Islet of Langerhans (tissue), 1 donor: Measurements from ENCODE around the gene AIF1.
A peak's percentile ranks its signal among the peaks of the same experiment; 100 is the strongest.

Experiments used
- FAIRE-seq: peaks from one replicate; lab custom pipeline; 2011; peaks lifted over from hg19 to GRCh38; lab: Jason Lieb, UNC

The AIF1 gene

DNA sequence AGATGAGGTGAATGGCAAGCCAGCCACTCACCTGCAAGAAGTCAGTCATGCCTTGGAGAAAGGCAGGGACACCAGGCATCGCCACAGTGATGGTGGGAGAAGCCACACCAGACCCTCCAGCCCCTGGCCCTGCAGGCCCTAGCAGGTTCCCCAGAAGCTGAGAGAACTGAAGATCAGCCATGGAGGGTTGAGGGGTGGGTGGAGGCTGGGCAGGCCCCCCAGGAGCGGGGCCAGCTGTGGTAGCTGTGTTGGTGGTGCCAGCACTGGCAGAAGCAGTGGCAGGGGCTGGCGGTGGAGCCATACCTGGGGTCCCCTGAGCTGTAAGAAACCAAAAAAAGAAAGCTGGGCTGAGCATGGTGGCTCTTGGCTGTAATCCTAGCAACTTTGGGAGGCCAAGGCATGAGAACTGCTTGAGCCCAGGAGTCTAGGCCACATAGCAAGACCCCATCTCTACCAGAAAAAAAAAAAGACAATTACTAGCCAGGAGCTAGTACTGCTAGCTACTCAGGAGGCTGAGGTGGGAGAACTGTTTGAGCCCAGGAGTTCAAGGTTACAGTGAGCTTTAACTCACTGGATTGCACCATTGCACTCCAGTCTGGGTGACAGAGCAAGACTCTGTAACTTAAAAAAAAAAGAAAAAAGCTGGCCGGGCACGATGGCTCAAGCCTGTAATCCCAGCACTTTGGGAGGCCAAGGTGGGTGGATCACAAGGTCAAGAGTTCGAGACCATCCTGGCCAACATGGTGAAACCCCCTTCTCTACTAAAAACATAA is 27.9 kb downstream of the AIF1 start:
- no peak for FAIRE-seq

DNA sequence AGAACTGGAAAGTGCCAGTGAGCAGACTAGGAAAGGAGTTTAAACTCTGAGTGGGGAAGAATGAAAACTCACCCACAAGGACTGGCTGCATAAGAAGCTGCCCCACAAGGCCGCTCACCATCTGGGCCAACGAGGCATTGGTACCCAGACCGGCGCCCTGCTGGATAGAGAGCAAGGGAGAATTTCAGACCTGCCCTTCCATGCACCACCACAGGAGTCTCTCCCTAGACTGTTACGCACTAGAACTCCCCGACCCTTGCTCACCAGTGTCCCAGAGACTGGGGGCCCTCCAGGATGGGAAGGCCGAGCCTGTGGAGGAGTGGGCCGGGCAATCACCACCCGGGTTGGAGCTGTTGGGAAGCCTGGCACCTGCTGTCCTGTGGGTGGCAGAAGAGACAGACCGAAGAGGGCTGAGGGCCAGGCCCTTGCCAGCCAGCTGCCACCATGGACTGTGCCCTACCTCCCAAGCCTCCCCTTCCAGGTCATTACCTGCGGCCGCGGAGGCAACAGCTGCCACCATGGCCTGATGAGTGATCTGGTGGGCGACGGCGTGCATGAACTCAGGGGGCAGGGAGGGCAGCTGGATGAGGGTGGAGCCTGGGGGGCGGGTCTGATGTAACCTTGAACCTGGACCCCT is 28.9 kb downstream of the AIF1 start:
- FAIRE-seq, result no peak

DNA sequence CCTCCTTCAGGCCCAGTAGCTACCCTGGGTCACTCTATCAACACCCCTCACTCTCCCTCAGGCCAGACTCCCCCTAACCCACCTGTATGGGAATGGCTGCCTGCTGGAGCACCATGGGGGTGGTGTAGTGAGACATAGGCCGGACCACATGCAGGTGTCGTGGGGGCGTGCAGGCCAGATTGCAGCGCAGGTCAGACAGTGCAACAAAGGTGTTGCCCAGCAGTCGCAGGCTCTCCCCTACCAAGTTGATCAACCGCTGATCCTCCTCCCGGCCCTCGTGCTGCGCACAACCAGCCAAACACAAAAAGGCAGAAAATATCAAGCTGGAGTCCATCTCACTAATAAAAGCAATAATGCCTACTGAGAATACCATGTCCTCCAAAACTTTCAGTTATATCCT is 30.3 kb downstream of the AIF1 start:
- FAIRE-seq, result no peak

DNA sequence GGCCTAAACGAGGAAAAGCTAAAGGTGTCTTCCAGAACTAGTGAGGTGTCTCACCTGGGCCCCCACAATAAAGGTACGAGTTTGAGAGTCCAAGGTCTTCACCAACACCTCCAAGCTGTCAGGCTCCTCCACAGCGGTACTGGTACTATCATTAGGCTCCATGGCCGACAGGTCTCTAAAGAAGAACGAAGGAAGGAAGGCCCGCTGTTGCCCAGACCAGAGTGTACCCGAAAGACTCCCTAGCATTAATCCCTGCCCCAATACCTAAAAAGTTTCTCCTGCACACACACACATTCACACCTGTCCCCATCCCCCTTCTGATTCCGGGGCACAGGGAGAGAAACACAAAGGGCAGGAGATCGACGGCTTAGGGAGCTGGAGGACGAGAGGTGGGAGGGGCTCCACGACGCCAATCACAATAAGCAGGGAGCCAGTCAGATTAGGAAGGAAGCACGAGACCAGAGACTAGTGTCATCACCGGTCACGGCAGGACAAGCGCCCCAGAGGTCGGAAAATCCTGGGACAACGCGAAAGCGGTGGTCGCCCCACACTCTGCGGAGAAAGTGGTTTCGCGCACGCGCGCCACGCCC is 36.7 kb downstream of the AIF1 start:
- FAIRE-seq, result no peak

DNA sequence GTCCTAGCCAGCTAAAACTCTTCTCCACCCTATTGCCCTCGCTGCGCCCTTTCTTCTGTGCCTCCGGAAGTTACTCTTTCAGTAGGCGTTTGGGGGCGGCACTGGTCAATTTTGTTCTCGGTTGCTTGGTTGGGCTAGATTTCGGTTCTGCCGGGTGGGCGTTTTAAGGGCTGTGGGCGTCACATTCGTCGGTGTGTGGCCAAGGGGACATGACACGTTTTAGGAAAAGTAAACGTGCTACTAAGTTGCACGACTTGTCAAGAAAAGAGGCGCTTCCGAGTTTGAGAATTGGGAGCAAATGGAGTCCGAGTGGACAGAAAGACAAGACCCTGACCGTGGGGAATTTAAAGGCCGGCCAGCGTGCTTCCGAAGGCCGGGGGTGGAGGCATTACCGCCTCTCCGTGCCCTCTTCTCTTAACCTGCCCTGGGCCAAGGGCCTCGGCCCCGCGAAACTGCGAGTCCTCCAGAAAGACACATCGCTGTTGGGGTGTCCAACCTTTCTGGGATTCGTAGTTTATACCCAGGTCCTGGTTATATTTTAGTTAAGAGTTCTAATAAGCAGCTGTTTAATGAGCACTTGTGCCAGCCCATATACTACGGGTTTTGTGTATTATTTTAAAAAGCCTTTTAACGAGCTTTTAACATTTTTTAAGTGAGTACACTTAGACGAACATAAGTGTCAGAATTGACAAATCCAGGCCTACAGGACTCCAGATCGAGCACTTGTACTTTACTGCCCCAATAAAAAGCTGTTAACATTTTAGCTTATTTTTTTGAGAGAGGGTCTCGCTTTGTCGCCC is 38.1 kb downstream of the AIF1 start:
- peak; percentile 88 for FAIRE-seq

DNA sequence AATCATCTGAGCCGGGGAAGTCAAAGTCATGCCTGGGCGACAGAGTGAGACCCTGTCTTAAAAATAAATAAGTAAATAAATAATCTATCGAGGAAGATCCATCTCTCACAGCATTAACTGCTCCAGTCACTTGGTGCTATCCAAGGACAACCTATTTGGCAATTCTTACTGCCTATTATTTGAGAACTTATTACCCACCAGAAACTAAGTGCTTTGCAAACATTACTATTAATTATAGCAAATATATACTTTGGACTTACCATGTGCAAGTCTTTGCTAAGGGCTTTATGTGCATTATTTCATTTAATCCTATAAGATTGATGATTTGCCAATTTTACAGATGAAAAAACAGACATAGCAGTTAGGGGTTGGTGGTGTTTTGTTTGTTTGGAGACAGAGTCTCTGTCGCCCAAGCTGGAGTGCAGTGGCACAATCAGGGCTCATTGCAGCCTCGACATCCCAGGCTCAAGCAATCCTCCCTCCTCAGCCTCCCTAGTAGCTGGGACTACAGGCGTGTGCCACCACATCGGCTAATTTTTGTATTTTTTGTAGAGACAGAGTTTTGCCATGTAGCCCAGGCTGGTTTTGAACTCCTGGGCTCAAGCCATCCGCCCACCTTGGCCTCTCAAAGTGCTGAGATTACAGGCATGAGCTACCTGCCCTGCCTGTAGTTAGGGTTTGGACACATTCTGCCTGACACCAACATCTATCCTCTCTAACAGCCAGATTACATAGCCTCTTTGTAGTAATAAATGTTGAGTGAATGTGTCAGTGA is 39.7 kb downstream of the AIF1 start:
- no peak for FAIRE-seq

DNA sequence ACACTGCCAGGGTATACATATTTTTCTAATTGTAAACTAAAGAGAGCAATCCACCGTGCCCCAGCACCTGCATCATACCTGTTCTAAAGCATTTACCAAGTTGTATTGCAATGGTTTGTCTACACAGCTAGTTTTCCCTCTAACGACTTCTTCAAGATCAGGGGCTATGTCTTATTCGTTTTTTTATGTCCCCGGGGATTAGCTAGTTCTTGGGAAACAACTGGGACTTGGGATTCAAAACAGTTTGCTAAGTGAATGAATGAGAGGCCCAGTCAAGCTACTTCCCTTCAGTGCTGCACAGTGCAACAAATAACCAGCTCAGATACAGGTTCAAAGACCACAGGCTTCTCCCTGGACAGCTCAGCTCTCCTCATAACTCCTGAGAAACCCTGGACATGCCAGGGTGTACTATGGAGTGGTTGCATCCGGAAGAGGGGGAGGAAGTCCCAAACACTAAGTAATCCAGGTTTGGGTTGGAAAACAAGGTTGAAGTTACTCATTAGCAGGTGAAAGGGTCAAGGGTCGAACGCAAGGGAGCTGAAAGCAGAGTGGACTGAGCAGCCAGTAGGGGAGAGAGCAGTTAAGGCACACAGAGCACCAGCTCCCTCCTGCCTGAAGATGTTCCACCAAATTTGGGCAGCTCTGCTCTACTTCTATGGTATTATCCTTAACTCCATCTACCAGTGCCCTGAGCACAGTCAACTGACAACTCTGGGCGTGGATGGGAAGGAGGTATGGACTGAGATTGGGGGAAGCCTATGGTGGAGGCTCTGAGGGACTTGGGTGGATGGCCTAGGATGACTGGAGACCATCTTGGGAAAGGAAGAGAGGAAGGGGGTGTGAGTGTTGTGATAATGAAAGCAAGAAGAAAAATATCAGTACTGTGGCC is 40.6 kb downstream of the AIF1 start, which contains the start of gene APOM:
TSS of gene APOM (plus strand) at position 546 of the 889 bp plus-strand sequence. CDS start at position 619, 73 bp downstream.
- no peak for FAIRE-seq

DNA sequence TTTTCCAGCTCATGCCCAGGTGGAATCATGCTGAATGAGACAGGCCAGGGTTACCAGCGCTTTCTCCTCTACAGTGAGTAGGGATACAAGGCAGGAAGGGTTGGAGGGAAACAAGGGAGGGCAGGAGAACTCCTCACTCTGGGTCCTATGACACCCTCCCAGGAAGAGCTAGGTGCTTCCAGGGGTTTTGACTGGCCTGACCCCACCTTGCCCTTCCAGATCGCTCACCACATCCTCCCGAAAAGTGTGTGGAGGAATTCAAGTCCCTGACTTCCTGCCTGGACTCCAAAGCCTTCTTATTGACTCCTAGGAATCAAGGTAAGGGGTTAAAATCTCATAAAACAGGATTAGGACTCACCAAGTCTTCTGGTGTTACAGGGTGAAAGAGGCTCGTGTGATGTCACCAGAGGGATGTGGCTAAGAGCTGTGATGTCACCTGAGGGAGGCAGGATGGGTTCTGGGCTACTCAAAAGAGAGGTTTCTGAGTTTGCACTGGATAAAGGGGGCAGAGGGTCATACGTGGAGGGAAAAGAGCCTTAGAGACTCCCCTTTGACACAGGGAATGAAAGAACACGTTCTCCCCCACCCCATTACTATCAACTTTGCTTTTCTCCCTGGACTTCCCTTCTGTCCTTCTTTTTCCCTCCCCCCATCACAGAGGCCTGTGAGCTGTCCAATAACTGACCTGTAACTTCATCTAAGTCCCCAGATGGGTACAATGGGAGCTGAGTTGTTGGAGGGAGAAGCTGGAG is 42.5 kb downstream of the AIF1 start:
- no peak for FAIRE-seq

DNA sequence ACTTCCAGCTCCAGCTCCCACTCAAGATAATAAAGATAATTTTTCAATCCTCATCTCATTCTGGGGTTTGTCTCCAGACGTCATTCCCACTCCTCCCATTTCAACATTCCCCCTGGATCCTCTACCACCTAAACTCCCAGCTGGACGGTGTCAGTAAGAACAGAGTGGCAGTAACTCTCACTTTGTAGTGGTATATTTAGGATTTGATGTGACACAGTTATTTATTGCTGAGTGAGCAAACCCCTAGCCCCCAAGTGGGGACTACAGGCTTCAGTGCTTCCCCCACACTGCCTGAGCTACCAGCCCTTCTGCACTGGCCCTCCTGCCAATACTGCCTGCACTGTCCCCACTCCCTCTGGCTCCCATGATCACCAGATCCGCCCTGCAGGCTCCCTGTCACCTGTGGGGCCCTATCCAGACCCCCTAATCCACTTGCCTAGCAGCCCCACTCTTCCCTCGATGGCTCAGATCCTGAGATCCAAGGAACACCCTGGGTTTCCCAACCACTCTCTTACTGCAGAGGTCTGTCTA is 43.2 kb downstream of the AIF1 start:
- FAIRE-seq, result no peak

DNA sequence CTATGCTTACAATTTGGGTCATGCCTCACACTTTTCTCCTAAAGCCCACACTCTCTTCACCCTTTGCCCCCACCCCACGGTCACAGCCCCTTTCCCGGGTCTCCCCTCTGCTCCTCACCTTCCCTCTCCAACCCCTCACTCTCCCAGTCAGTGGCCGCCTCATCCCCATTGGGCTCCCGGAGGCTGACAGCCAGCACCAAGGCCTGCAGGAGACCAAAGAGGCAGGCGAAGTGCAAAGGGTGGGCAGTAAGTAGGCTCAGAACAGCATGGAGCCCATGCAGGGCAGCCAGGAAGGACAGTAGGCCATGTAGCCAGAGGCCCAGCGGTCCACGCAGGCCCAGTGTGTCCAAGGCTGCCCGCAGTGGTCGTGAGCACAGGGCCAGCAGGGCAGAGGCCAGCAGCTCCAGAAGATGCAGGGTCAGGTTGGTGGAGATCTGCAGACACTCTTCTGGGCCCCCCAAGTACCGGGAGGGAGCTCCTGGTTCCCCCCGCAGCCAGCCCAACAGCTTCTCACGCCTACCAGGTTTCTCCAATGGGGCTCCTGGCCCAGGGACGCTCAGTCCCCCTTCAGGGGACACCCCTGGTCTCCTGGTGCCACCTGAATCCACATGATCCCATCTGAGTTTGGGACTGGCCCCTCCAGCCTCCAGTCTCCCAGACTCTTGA is 44.1 kb downstream of the AIF1 start:
- FAIRE-seq, result no peak

DNA sequence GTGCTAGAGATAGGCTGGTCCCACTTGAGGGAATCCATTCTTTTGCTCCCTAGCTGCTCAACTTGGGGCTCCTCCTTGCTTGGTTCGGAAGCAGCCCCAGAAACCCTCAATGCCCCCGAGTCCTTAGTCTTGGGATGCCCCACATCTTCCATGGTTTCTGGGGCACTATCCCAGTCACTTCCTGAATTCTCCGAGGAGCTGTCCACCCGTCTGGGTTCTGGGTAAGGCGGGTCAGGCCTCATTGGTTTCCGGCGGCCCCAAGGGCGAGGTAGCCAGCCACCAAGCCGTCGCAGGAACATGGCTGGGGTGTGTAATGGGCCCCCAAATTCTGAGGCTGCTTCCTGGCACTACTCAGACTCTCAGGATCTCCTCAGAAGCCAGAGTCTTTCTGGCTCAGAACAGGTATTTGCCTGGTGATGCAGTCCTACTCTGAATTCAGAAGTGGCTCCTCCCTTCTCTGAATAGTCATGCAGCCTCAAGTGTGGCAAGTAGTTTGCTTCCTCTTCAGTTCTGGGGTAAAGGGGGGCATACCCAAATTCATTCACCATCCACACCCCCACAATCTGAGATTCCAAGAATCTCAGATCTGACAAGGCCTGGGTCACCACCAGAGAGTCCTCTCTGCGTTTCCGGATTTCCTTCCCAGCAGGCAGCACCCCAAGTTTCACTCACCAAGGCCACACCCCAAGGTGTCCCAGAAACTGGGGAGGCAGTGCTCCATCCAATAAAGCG is 44.8 kb downstream of the AIF1 start:
- no peak for FAIRE-seq

DNA sequence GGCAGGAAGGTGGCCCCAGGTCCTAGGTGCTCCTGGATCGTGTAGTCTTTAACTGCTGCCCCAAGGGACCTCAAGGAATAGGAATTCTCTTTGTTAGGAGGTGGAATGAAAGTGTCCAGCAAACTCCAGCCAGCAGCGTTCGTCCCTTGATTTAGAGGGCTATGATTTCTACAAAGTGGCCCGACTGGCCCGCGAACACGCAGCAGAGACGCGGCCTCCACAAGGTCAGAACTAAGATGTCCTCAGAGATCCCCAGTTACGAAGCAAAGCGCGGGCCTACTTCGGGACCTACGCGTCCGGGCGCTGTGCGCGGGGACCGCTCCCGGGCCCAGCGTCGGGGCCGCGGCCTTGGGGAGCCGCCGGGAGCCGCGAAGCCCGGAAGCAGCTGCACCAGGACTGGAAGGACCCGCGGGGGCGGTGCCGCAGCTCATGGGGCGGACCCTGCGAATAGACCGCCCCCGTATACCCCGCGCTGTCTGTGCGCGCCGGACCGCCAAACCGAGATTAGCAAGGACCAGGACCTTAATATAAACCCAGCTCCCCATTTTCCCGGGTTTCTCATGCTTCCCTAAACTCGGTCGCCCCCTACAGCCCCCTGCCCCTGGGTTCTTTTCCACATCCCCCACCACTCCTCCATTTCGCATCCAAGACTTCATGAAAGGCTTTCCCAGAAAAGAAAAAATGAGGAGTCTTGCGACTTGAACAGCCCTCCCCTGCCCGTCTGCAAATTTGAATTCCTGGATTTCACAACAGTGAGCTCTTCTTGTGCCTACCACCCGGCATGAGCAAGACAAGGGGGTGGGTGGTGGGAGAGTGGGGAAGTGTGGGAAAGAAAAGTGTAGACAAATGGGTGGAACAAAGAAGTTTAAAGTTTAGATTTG is 45.6 kb downstream of the AIF1 start, which contains the start of gene C6orf47:
TSS of gene C6orf47 (minus strand) at position 398 of the 881 bp plus-strand sequence. CDS start 831 bp downstream, outside the sequence.
- FAIRE-seq, result no peak

DNA sequence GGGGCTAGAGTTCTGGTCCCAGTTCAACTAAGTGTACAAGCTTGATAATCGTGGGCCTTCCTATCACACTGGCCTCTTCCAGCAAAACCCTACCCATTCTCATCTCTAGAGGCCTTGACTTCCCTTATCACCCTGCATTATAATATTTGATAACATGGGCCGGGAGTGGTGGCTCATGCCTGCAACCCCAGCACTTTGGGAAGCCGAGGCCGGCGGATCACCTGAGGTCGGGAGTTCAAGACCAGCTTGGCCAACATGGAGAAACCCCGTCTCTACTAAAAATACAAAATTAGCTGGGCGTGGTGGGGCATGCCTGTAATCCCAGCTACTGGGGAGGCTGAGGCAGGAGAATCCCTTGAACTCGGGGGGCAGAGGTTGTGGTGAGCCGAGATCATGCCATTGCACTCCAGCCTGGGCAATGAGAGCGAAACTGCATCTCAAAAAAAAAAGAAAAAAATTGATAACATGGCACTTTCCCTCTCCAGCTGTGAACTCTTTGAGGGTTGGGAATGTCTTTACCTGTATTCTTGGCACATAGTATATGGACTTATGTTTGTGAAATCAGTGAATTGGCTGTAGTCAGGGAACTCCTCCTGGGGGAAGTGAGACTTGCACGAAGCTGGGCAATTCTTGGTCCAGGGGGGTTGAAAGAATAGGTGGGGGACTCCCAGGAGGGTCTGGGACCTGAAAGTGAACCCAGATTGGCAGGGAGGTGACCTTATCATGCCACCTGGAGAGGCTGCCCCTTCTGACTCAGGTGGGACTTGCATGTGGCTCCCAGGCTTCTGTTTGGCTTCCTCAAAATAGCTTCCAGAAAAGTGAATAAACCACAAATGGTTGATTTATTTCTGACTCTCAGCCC is 46.5 kb downstream of the AIF1 start:
- no peak for FAIRE-seq

DNA sequence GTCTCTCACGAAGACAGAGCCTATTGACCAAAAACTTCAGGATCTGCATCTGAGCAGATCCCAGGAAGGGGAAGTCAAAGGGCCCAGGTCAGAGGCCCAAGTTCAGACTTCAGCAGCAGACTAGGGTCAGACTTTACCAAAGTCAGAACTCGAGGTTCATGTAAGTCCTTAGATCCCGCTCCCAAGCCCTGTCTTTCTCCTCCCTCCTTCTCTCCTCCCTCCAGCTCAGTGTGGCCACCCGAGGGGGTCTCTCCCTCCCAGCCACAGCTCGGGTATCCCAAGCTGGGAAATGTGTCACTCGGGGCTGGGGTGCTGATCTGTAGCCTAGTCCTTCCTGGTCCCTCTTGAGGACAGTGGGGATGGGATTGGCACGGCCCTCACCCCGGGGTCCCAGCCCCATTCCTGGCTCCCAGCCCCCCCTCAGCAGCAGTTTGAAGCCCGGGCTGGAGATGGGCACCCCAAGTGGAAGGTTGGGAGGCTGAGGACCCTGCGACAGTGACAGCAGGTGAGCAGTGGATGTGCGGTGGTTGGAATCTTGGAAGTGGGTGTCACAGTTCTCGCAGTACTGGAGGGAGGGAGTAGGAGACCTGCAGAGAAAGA is 47.2 kb downstream of the AIF1 start:
- FAIRE-seq, result no peak

DNA sequence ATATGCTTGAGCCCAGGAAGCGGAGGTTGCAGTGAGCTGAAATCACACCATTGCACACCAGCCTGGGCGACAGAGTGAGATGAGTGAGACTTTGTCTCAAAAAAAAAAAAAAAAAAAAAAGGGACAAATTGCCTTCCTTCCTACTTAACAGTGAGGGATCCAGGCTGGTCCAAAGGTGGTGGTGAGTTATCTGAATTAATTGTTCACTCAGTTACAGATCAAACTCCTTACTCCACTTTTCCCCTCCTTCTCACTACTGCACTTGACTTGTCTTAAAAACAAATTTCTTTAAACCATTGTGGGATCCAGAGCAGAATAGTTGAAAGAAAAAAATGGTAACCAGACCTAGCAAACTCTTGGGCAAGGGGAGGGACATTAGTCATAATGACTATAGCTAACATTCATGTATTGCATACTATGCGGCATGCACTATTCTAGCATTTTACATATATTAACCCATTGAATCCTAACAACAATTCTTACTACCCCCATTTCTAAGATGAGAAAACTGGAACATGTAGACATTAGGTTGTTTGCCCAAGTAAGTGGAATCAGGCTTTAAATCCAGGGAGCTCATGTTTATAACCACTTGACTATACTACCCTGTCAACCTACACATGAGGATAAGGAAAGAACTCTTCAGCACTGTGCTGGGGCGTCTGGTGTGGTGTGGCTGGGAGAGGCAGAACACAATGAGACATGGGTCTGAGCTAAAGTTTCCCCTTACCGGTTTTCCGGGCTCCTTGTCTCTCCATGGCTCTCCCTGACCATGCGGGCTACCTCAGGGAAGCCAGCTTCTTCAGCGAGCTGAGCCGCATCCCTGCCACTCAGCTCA is 48.3 kb downstream of the AIF1 start:
- FAIRE-seq, result no peak
